T-cell (primary cell): ENCODE measurements around the gene EBNA1BP2. TPM values are rescaled to one million over a fixed set of nuclear protein-coding genes. Genes with fewer than 3 reads are reported as not detected.
A peak's percentile ranks its signal among the peaks of the same experiment; 100 is the strongest.

Experiments used
- ATAC-seq, 4 experiments: fragments of 200-7000 bp in 3 of 4; fragments of 150-1000 bp in 1 of 4; cut with Tn5 transposase; replicated peaks in 1 of 4; 1 replicate in 3 of 4; 2 replicates in 1 of 4; pipeline ENCODE4 v1.10.0; 2021; ENCODE audit warnings: moderate library complexity in 3 of 4, mild to moderate bottlenecking in 2 of 4, moderate number of reproducible peaks in 1 of 4
- CTCF ChIA-PET, 2 donors: fragments of 300-600 bp; sonication (Branson Sonifier 250); formaldehyde crosslinking; loops; one replicate each; lab custom pipeline; 2022; ENCODE audit warnings: antibody characterized with exemption in 2 of 2; lab: Charles Lee
- POLR2A ChIA-PET, 2 donors: fragments of 300-600 bp; sonication (Branson Sonifier 250); formaldehyde crosslinking; loops; one replicate each; lab custom pipeline; 2022; ENCODE audit warnings: antibody characterized with exemption in 2 of 2; lab: Charles Lee
- DNase-seq, 35 experiments: peaks; one replicate each; pipeline versions ENCODE4 v3.0.0 to v3.0.0-alpha.2; 2013 to 2023
- H3K27ac ChIP-seq: one replicate; pipeline ENCODE4 v1.5.1; 2013; ENCODE audit warnings: low read length
- H3K27me3 ChIP-seq, 2 experiments: replicated peaks in 1 of 2; 1 replicate in 1 of 2; 2 replicates in 1 of 2; pipeline versions ENCODE4 v1.6.1 to v1.7.0; 2013; ENCODE audit warnings: low read length in 1 of 2, mixed read lengths in 1 of 2; ENCODE audit not compliant: control insufficient read depth in 2 of 2, insufficient read depth in 2 of 2; ENCODE audit errors: extremely low read depth in 1 of 2
- H3K36me3 ChIP-seq, 2 donors: 1 replicate in 1 of 2; 2 replicates in 1 of 2; pipeline versions ENCODE4 v1.6.1 to v1.7.0; 2013; ENCODE audit warnings: low read length in 1 of 2; ENCODE audit not compliant: control insufficient read depth in 2 of 2, insufficient read depth in 1 of 2; ENCODE audit errors: extremely low read depth in 1 of 2
- H3K4me1 ChIP-seq, 2 experiments: 1 replicate in 1 of 2; 2 replicates in 1 of 2; pipeline versions ENCODE4 v1.6.1 to v1.7.0; 2013; ENCODE audit warnings: low read length in 2 of 2, mixed read lengths in 1 of 2; ENCODE audit not compliant: insufficient read depth in 2 of 2, control insufficient read depth in 1 of 2; ENCODE audit errors: extremely low read depth in 1 of 2
- H3K4me3 ChIP-seq, 2 donors: 1 replicate in 1 of 2; 2 replicates in 1 of 2; pipeline versions ENCODE4 v1.5.1 to v1.7.0; 2013; ENCODE audit warnings: mild to moderate bottlenecking in 2 of 2, low read length in 1 of 2, moderate library complexity in 1 of 2; ENCODE audit not compliant: control insufficient read depth in 1 of 2; ENCODE audit errors: extremely low read depth in 1 of 2
- H3K9me3 ChIP-seq: 2 replicates; pipeline ENCODE4 v1.7.0; 2013
- H3K27ac Mint-ChIP-seq, 2 donors: one replicate each; pipeline ENCODE4 v1.8.0; 2020 to 2021; ENCODE audit warnings: mild to moderate bottlenecking in 2 of 2, mixed read lengths in 2 of 2
- H3K27me3 Mint-ChIP-seq, 2 donors: one replicate each; pipeline ENCODE4 v1.8.0; 2021 to 2022; ENCODE audit warnings: mixed read lengths in 2 of 2
- H3K36me3 Mint-ChIP-seq: one replicate; pipeline ENCODE4 v1.8.0; 2021; ENCODE audit warnings: mixed read lengths
- H3K4me1 Mint-ChIP-seq, 3 donors: one replicate each; pipeline ENCODE4 v1.8.0; 2020 to 2022; ENCODE audit warnings: mixed read lengths in 3 of 3, mild to moderate bottlenecking in 1 of 3
- H3K4me3 Mint-ChIP-seq, 3 donors: one replicate each; pipeline ENCODE4 v1.8.0; 2020 to 2022; ENCODE audit warnings: mild to moderate bottlenecking in 3 of 3, mixed read lengths in 3 of 3, moderate library complexity in 3 of 3
- H3K9me3 Mint-ChIP-seq, 3 donors: one replicate each; pipeline ENCODE4 v1.8.0; 2020 to 2022; ENCODE audit warnings: mixed read lengths in 3 of 3
- WGBS: methylation state at CpG from one replicate; pipeline ENCODE4 v1.1.5; 2013; ENCODE audit warnings: missing lambda C conversion rate; ENCODE audit not compliant: insufficient coverage; 5-methylcytosine and 5-hydroxymethylcytosine counted together
- total RNA-seq, 35 experiments: library from RNA in 6 of 35; stranded (reverse) in 6 of 35; fragments of 120-200 nt in 1 of 35; gene quantifications; one replicate each; pipeline versions ENCODE4 v1.2.1 to v1.2.4 and lab custom pipeline; 2013 to 2026

Gene EBNA1BP2
- total RNA-seq, 5 donors from 2014 or later (not counting 1 experiment from before 2014, with no cell fraction given): 18.4 to 38.1 (median 31.2) TPM

GRCh38 chr1:43177691-43178090 is 5.6 kb upstream of the EBNA1BP2 start:
- H3K36me3 Mint-ChIP-seq: no peaks in the 10 kb centered on the region
- peaks cover 2 to 7% (median 5%) of the 10 kb centered on the region in 3 donors for H3K4me1 Mint-ChIP-seq
- Histone ChIP-seq H3K27me3 (peaks cover 0 to 15% of the 10 kb centered on the region in 2 experiments), H3K36me3 (no peaks in the 10 kb centered on the region), H3K9me3 (no peaks in the 10 kb centered on the region), H3K27ac (no peak overlapping the region), H3K4me1 (peaks cover 0 to 2% of the 10 kb centered on the region in 2 experiments), H3K4me3 (no peak overlapping the region)
- H3K9me3 Mint-ChIP-seq: no peaks in the 10 kb centered on the region
- peaks cover 23 to 29% of the 10 kb centered on the region in 2 donors for H3K27me3 Mint-ChIP-seq
- 82% methylated on average over 3 of the region's 4 CpGs for WGBS
- H3K27ac Mint-ChIP-seq: no peak overlapping the region
- DNase-seq (no peak), ATAC-seq (no peak)
- H3K4me3 Mint-ChIP-seq: no peak overlapping the region
- POLR2A ChIA-PET: no interaction called here
- CTCF ChIA-PET: no interaction called here

GRCh38 chr1:43174873-43175272 is 2.8 kb upstream of the EBNA1BP2 start:
- Histone ChIP-seq H3K4me3 (no peak overlapping the region), H3K9me3 (no peaks in the 10 kb centered on the region), H3K27ac (no peak overlapping the region), H3K4me1 (peaks cover 13 to 14% of the 10 kb centered on the region in 2 experiments), H3K36me3 (peaks cover 0 to 9% of the 10 kb centered on the region in 2 donors), H3K27me3 (peaks cover 0 to 12% of the 10 kb centered on the region in 2 experiments)
- ChIA-PET CTCF (interaction anchor here in 1 of 2 donors (0.6 kb wide), 1 partner anchor 181 kb away, joined by 7 read pairs; no protein-coding TSS in a partner anchor), POLR2A (no interaction called here)
- ATAC-seq (no peak), DNase-seq (no peak)
- Mint-ChIP-seq H3K4me1 (peaks cover 25 to 30% (median 27%) of the 10 kb centered on the region in 3 donors), H3K9me3 (no peaks in the 10 kb centered on the region), H3K36me3 (peaks cover 7% of the 10 kb centered on the region), H3K4me3 (no peak overlapping the region), H3K27ac (no peak overlapping the region), H3K27me3 (peaks cover 23 to 29% of the 10 kb centered on the region in 2 donors)
- no CpG with 5 or more reads among the region's 2 CpGs for WGBS

- Histone ChIP-seq H3K4me3 (peak overlapping the region; percentile 80 to 92), H3K9me3 (no peaks in the 10 kb centered on the region), H3K27me3 (peaks cover 0 to 10% of the 10 kb centered on the region in 2 experiments), H3K4me1 (peaks cover 13 to 14% of the 10 kb centered on the region in 2 experiments), H3K36me3 (peaks cover 13 to 23% of the 10 kb centered on the region in 2 donors), H3K27ac (peak overlapping the region; percentile 45)
- H3K36me3 Mint-ChIP-seq: peaks cover 29% of the 10 kb centered on the region
- ATAC-seq: peak; percentile 86 to 95 (median 90)
- peak overlapping the region; percentile 93 for H3K27ac Mint-ChIP-seq
- 0% methylated on average over 11 of the region's 20 CpGs for WGBS
- peaks cover 17 to 26% of the 10 kb centered on the region in 2 donors for H3K27me3 Mint-ChIP-seq
- ChIA-PET POLR2A (no interaction called here), CTCF (interaction anchor here in 1 of 2 donors (0.8 kb wide), 1 partner anchor 99 kb away, joined by 7 read pairs; no protein-coding TSS in a partner anchor)
- peaks cover 27 to 32% (median 30%) of the 10 kb centered on the region in 3 donors for H3K4me1 Mint-ChIP-seq
- peak in 29 of 35 experiments; percentile 60 to 93 (median 80) for DNase-seq
- H3K9me3 Mint-ChIP-seq: no peaks in the 10 kb centered on the region
- peak overlapping the region; percentile 97 to 99 (median 98) for H3K4me3 Mint-ChIP-seq
Observed at GRCh38 chr1:43172527-43172972, 460 bp upstream of the EBNA1BP2 start.

DNA sequence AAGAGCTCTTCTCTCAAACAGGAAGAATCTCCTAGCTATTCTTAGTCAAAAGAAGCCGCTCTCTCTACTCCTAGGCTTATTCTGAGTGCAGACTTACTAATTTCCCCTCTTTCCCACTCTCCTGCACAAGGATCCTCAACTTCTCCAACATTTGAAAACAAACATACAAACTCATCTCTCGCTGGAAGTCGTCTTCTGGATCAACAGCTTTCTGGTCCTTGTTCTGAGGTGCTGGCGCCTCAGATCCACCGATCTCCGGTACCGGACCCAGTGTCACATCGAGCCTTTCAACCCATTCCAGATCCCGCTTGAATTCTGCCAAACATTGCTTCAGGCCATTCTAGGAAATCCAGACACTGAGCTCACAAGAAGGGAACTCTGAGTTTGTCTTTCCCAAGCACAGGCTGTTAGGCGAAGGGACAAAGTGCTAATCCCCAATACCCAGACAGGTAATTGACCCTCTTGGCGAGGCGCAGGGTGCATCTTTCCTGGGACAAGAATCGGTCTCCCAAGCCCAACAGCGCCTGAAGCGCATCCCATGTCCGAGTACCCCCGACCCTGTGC is 696 bp downstream of the EBNA1BP2 start:
- ATAC-seq (no peak), DNase-seq (peak in 1 of 35 experiments; percentile 1)
- Mint-ChIP-seq H3K4me3 (peak overlapping the region; percentile 97 to 99 (median 98)), H3K36me3 (peaks cover 38% of the 10 kb centered on the region), H3K4me1 (peaks cover 27 to 32% (median 30%) of the 10 kb centered on the region in 3 donors), H3K27me3 (peaks cover 6 to 16% of the 10 kb centered on the region in 2 donors), H3K9me3 (no peaks in the 10 kb centered on the region), H3K27ac (peak overlapping the region; percentile 8 to 93)
- no peaks in the 10 kb centered on the region for H3K9me3 ChIP-seq
- ChIA-PET CTCF (interaction anchor here in 1 of 2 donors (0.6 to 1.1 kb wide), 3 partner anchors 97 to 243 kb away, joined by 3 to 7 read pairs (median 3); no protein-coding TSS in a partner anchor), POLR2A (no interaction called here)
- peaks cover 13 to 34% of the 10 kb centered on the region in 2 donors for H3K36me3 ChIP-seq
- WGBS: 24% methylated on average over 16 of the region's 17 CpGs
- H3K4me3 ChIP-seq: peak overlapping the region; percentile 80 to 92
- peaks cover 13 to 14% of the 10 kb centered on the region in 2 experiments for H3K4me1 ChIP-seq
- no peak overlapping the region for H3K27ac ChIP-seq
- peaks cover 0 to 3% of the 10 kb centered on the region in 2 experiments for H3K27me3 ChIP-seq

- Mint-ChIP-seq H3K27me3 (no peaks in the 10 kb centered on the region), H3K4me3 (no peak overlapping the region), H3K9me3 (no peaks in the 10 kb centered on the region), H3K27ac (no peak overlapping the region), H3K36me3 (peaks cover 63% of the 10 kb centered on the region), H3K4me1 (peaks cover 3 to 13% (median 11%) of the 10 kb centered on the region in 3 donors)
- POLR2A ChIA-PET: no interaction called here
- WGBS: 98% methylated on average over 5 of the region's 5 CpGs
- ATAC-seq (no peak), DNase-seq (no peak)
- no peaks in the 10 kb centered on the region for H3K9me3 ChIP-seq
- peaks cover 19 to 56% of the 10 kb centered on the region in 2 donors for H3K36me3 ChIP-seq
- no peak overlapping the region for H3K4me3 ChIP-seq
- H3K27me3 ChIP-seq: no peaks in the 10 kb centered on the region
- CTCF ChIA-PET: no interaction called here
- H3K4me1 ChIP-seq: peaks cover 1 to 3% of the 10 kb centered on the region in 2 experiments
- no peak overlapping the region for H3K27ac ChIP-seq
Observed at GRCh38 chr1:43165765-43166164, 6.3 kb downstream of the EBNA1BP2 start.

DNA sequence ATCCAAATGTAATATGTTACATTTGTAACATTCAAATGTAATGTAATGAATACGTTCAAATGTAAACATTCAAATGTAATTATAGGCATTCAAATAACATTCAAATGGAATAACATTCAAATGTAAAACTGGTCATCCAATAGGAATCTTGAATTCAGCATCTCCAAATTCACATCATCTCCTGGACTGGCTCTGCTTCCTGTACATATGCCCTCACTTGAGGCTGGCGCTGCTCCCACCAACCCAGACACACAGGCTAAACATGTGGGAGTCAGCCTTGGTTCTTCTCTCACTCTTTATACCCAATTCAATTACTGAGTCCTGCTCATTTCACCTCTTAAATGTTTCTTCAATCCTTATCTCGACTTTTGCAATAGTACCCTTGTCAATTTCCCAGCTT is 6.9 kb downstream of the EBNA1BP2 start:
- Histone ChIP-seq H3K27ac (no peak overlapping the region), H3K27me3 (no peaks in the 10 kb centered on the region), H3K9me3 (no peaks in the 10 kb centered on the region), H3K4me3 (no peak overlapping the region), H3K4me1 (no peaks in the 10 kb centered on the region), H3K36me3 (peaks cover 14 to 56% of the 10 kb centered on the region in 2 donors)
- Mint-ChIP-seq H3K27ac (no peak overlapping the region), H3K9me3 (no peaks in the 10 kb centered on the region), H3K36me3 (peaks cover 60% of the 10 kb centered on the region), H3K27me3 (no peaks in the 10 kb centered on the region), H3K4me3 (no peak overlapping the region), H3K4me1 (peaks cover 0 to 8% (median 5%) of the 10 kb centered on the region in 3 donors)
- 92% methylated on average over 2 of the region's 3 CpGs for whole genome bisulfite sequencing
- ATAC-seq (no peak), DNase-seq (no peak)
- ChIA-PET POLR2A (no interaction called here), CTCF (no interaction called here)
